ENCODE results near the gene RNF10. TPM values are rescaled to one million over a fixed set of nuclear protein-coding genes. Genes with fewer than 3 reads are reported as not detected.
A peak's percentile ranks its signal among the peaks of the same experiment; 100 is the strongest.

The RNF10 gene
- total and polyA plus RNA-seq, 8 donors, result 92.5 to 151 (median 106) TPM

DNA sequence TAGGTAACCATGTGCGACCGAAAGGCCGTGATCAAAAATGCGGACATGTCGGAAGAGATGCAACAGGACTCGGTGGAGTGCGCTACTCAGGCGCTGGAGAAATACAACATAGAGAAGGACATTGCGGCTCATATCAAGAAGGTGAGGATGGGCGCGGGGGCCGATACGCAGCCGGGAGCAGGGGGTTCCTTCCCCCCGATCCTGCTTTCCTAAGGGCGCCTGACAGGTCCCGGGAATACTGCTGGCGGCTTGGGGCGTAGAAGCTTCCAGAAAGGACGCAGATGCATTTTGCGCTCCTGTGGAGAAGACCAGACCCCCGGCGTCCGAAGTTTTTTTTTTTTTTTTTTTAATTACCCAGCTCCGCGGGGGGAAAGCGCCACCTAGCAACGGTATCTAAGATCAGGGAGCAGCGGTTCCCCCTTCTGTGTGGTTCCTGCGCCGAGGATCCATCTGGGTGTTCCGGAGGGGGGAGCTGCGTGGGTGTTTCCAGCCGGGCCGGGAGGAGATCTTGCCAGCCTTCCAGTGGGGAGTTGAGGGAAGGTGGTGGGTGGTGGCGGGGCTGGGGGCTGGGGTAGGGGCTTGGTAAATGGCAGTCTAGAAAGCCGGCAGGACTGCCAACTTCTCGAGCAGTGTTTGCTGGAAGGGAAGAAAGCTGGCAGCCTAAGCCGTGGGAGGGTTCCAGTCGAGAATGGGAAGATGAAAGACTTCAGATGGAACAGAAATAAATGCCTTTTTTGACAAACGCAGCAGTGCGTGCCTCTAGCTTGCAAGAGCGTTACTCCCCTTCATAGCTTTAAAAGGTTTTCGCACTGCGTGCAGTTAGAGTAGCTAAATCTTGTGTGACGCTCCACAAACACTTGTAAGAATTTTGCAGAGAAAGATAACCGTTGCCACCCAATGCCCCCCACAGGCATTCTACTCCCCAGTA, 37.5 kb upstream of the RNF10 start:
- Histone ChIP-seq H3K27me3 (no peaks in the 10 kb centered on the region), H3K36me3 (no peaks in the 10 kb centered on the region), H3K4me1 (peaks cover 4 to 15% (median 8%) of the 10 kb centered on the region in 3 donors), H3K9me3 (no peaks in the 10 kb centered on the region), H3K27ac (peak overlapping the region; percentile 66 to 92 (median 84)), H3K4me3 (peak overlapping the region; percentile 82 to 97 (median 88))
- TF ChIP-seq, protein P1, sequence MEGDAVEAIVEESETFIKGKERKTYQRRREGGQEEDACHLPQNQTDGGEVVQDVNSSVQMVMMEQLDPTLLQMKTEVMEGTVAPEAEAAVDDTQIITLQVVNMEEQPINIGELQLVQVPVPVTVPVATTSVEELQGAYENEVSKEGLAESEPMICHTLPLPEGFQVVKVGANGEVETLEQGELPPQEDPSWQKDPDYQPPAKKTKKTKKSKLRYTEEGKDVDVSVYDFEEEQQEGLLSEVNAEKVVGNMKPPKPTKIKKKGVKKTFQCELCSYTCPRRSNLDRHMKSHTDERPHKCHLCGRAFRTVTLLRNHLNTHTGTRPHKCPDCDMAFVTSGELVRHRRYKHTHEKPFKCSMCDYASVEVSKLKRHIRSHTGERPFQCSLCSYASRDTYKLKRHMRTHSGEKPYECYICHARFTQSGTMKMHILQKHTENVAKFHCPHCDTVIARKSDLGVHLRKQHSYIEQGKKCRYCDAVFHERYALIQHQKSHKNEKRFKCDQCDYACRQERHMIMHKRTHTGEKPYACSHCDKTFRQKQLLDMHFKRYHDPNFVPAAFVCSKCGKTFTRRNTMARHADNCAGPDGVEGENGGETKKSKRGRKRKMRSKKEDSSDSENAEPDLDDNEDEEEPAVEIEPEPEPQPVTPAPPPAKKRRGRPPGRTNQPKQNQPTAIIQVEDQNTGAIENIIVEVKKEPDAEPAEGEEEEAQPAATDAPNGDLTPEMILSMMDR (IDR thresholded peaks at IDR 0.05), result no peak
- FAIRE-seq, result no peak
- 0 to 1% methylated on average over 45 to 47 of the region's 47 CpGs for WGBS, 2 donors
- intact Hi-C loops (cut with DNase I), result no loop called here
- ATAC-seq, result peak; percentile 57 to 83 (median 76)
- DNase-seq, result peak; percentile 52 to 79 (median 70)

DNA sequence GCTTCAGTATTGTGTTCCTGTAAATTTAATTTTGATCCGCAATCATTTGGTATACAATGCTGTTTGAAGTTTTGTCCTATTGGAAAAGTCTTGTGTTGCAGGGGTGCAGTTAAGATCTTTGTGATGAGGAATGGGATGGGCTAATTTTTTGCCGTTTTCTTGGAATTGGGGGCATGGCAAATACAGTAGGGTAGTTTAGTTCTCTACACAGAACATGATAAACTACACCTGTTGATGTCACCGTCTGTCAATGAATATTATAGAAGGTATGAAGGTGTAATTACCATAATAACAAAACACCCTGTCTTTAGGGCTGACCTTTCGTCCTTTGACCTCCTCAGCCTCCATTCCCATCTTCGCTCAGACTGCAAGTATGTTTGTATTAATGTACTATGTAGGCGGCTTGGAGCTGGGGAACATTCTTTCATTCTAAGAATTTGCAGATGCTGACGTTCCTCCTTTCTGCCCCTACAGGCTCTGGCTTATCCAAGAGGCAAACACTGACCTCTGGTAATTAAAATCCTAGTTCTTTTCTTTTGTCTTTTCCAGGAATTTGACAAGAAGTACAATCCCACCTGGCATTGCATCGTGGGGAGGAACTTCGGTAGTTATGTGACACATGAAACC, 36.5 kb upstream of the RNF10 start:
- Histone ChIP-seq H3K36me3 (no peaks in the 10 kb centered on the region), H3K27me3 (no peaks in the 10 kb centered on the region), H3K9me3 (no peaks in the 10 kb centered on the region), H3K4me3 (peak overlapping the region; percentile 82 to 97 (median 88)), H3K27ac (no peak overlapping the region), H3K4me1 (peaks cover 4 to 15% (median 8%) of the 10 kb centered on the region in 3 donors)
- ATAC-seq (no peak), DNase-seq (no peak), FAIRE-seq (no peak)
- 24 to 25% methylated on average over 9 of the region's 9 CpGs for WGBS, 2 donors
- intact Hi-C loops (cut with DNase I), result no loop called here
- TF ChIP-seq, protein P1 (IDR thresholded peaks at IDR 0.05), result no peak

DNA sequence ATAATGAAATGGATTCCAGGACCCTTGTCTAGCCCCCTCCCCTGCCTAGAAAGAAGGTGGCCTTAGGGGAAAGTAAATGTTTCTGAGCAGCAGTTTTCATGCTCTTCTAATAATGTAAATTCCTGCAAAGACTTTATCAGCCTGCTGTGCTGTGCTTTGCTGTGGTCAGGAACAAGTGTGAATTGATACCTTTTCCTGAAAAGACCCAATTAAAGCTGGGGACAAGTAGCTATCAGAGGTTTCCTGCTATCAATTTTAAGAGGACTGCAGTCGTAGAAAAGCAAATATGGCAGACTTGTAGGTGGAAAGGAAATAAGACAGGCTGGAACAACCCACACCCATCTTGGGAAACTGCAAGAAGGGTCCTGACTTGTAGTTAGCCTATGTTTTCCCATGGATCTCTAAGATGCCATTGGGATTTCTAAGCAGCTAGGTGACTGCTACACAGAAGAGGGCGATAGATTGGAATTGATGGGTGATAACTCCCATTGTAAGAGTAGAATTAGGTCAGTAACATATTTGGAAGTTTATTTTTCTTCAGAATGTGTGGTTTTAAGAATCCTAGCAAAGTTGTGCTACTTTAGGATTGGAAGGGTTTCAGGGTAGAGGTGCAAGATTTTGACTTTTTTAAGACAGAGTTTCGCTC, 35.2 kb upstream of the RNF10 start:
- Histone ChIP-seq H3K4me1 (peaks cover 4 to 15% (median 8%) of the 10 kb centered on the region in 3 donors), H3K9me3 (no peaks in the 10 kb centered on the region), H3K4me3 (no peak overlapping the region), H3K27ac (no peak overlapping the region), H3K27me3 (no peaks in the 10 kb centered on the region), H3K36me3 (peaks cover 0 to 10% (median 0%) of the 10 kb centered on the region in 3 donors)
- no peak for ATAC-seq
- no peak for FAIRE-seq
- no peak for DNase-seq
- intact Hi-C loops (cut with DNase I), result no loop called here
- TF ChIP-seq, protein P1 (IDR thresholded peaks at IDR 0.05), result no peak
- 74 to 84% methylated on average over 3 of the region's 3 CpGs for WGBS, 2 donors

DNA sequence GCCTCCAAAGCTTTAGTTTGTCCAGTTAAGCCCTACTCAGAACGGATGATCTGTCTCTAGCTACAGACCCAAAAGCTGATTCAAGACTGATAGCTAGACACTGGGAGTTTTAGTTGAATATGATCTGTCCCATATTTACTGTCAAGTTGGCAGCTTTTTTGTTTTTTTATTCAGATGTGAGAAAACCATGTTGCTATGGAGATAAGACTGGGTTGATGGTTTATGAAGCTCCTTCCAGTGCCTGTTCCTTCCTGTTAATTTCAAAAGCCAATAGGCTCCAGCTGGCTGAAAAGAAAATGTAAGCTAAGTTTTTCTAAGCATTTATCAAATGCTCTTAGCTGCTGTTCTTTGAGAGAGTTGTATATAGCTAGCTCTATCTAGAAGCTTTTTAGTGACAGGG, 33.6 kb upstream of the RNF10 start:
- ATAC-seq (no peak), FAIRE-seq (no peak), DNase-seq (no peak)
- no peak overlapping the region for H3K4me3 ChIP-seq
- TF ChIP-seq, protein P1 (IDR thresholded peaks at IDR 0.05), result no peak
- peaks cover 0 to 11% (median 0%) of the 10 kb centered on the region in 3 donors for H3K36me3 ChIP-seq
- H3K27me3 ChIP-seq, result no peaks in the 10 kb centered on the region
- peaks cover 4 to 10% (median 8%) of the 10 kb centered on the region in 3 donors for H3K4me1 ChIP-seq
- no peak overlapping the region for H3K27ac ChIP-seq
- intact Hi-C loops (cut with DNase I), result no loop called here
- WGBS, 2 donors, result 90 to 100% methylated on average over 1 of the region's 1 CpG
- H3K9me3 ChIP-seq, result no peaks in the 10 kb centered on the region
